NCI-H345 (cell line): ENCODE data around the gene ARPP19.
A peak's percentile ranks its signal among the peaks of the same experiment; 100 is the strongest.
"Not testable (repeated sequence)": the region's sequence is repeated elsewhere in the genome, so short reads cannot be mapped to it uniquely, and the experiment has no call there.

Experiments
- DNase-seq: peaks from one replicate; lab custom pipeline; 2025; lab: John Stamatoyannopoulos, UW

The ARPP19 gene, protein sequence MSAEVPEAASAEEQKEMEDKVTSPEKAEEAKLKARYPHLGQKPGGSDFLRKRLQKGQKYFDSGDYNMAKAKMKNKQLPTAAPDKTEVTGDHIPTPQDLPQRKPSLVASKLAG

DNA sequence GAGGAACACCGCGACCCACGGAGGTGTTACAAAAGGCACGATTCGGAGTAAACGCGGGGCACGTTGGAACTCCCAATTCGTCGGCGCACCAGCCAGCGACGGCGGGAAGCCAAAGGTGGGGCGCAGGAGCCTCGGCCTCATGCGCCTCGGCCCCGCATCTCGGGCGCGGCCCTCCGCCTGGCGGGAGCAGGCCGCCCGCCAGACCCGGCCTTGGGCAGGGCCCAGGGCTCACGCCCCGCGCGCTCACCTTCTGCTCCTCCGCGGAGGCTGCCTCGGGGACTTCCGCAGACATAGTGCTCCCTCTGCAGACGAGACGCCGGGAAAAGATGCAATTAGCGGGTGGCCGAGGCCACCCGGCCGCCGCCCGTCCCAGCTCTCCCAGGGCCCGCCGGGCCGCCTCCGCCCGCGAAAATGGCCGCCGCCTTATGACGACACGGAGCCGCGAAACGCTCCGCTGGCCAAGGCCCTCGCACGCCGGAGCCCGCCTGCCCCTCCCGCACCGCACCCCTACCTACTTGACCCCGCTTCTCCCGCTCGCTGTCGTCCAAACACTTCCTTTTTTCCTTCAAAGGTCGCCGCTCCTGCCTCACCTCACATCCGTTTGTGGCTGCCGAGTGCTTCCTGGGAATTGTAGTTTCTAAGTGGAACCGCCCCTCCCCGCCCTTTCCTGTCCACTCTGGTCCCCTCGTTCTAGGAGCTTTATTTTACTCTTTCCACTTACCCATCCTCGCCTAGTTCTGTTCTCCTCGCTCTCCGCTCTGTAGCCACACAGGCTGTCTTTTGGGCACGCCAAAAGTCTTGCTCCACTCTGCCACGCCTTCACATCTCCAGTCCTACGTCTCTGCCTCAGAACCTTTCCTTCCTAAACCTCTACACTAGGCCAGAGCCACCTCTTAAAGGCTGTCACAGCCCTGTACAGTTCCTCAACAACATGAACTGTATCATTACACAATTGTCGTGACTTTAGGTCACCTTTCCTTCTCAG is at the start of gene ARPP19:
TSS of gene ARPP19 (minus strand) at position 430 of the 985 bp plus-strand sequence. CDS start at position 292, 138 bp downstream.
- DNase-seq: peak; percentile 88

DNA sequence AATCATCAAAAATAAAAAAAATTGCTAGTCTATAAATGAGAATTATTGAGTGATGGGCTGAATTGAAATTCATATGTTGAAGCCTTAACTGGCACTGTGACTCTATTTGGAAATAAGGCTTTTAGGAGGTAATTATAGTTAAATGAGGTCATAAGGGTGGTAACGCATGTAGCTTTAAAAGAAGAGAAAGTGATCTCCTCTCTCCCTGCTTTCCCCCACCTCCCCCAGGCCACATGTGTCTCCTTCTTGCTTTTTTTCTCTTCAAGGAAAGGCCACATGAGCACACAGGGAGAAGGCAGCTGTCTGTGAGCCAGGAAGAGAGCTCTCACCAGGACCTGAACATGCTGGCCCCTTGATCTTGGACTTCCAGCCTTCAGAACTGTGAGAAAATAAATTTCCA is 48.2 kb upstream of the ARPP19 start:
- DNase-seq: no peak

GRCh38 chr15:52615302-52615701 is 46.5 kb upstream of the ARPP19 start:
- DNase-seq: no peak

- no peak for DNase-seq
Measured at GRCh38 chr15:52609593-52609992, 40.8 kb upstream of the ARPP19 start.

GRCh38 chr15:52584414-52584813 is 15.6 kb upstream of the ARPP19 start:
- no peak for DNase-seq

GRCh38 chr15:52579852-52580251 is 11.0 kb upstream of the ARPP19 start:
- DNase-seq: no peak

DNA sequence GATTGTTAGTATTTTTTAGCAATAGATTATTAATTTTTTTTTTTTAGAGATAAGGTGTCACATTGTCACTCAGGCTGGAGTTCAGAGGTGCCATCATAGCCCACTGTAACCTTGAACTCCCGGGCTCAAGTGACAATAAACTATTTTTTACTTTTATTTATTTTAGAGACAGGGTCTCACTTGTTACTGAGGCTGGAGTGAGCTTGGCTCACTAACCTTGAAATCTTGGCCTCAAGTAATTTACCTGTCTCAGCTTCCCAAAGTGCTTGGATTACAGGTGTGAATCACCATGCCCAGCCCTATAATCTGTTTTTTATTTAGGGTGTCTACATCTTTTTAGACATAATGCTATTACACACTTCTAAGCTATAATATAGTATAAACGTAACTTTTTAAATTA is 7.9 kb upstream of the ARPP19 start:
- no peak for DNase-seq

- DNase-seq: not testable (repeated sequence)
Measured at GRCh38 chr15:52575573-52575972, 6.7 kb upstream of the ARPP19 start.

- DNase-seq: no peak
Measured at GRCh38 chr15:52575072-52575471, 6.2 kb upstream of the ARPP19 start.

GRCh38 chr15:52574623-52575022 is 5.8 kb upstream of the ARPP19 start:
- DNase-seq: not testable (repeated sequence)

DNA sequence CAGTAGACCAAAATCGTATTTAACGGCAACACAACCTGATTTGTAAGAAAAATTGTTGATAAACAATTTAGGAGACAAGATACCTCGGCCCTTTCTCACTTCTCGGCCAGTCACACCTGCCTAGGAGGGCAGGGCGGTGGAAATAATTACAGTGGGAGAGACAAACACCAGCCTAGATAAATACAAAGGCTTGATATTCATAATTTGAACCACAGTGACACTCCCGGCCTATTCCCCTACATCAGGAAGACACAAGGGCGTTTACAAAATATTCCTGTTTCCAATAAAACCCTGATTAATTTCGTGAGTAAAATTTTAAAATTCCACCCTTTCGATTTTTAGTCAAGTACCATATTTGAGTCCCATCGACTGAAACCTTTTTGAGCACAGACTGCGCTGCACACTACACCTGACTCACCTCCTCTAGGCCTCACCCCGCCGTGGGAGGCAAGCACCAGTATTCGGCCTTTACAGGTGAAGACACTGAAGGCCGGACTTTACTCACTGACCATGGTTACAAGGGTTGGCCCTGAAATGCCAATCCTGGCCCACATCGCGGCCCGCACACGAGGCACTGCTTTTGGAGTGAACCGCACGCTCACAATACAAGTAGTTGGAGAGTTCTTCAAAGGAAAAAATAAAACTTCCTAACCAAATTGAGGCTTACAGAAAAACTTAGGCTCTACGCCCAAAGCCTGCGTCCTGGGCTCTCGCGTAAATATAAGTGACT is 794 bp downstream of the ARPP19 start:
- DNase-seq: peak; percentile 3

DNA sequence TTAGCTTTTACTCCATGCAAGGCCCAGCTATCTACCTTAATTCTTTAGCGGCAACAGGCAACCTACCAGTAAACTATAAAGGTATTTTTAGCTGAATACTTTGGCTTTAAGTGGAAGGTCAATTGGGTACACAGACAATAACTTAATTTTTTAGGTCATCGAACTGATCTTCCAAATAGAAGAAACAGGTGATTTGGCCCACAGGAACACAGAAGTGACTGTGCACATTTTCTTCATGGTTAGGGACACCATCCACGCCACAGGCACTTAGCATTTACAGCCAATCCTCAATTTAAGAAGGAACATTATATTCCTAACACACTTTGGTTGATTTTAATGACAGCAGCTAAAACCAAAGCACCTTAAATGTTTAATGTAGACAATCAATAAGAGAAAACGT is 1.9 kb downstream of the ARPP19 start:
- DNase-seq: no peak

- not testable (repeated sequence) for DNase-seq
Measured at GRCh38 chr15:52565417-52566358, 3.1 kb downstream of the ARPP19 start.

- DNase-seq: no peak
Measured at GRCh38 chr15:52563501-52564060, 5.2 kb downstream of the ARPP19 start.

DNA sequence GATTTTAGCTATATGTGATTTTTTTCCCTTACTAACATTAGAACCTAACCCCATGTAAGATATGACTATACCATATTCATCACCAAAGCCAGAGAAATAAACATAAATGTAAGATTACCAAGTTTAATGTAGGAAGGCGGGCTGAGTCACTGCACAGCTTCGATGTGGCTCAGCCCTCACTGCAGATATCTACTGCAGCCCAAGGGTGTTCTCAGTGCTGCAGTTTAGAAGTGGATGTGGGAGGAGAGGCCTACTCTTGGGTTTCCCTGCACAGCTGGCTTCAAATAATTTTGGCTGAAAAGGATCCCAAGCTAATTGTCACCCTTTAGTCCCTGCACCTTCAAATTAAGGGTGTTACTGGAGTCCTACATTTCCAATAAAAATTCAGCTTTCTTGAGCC is 9.3 kb downstream of the ARPP19 start:
- DNase-seq: no peak

DNA sequence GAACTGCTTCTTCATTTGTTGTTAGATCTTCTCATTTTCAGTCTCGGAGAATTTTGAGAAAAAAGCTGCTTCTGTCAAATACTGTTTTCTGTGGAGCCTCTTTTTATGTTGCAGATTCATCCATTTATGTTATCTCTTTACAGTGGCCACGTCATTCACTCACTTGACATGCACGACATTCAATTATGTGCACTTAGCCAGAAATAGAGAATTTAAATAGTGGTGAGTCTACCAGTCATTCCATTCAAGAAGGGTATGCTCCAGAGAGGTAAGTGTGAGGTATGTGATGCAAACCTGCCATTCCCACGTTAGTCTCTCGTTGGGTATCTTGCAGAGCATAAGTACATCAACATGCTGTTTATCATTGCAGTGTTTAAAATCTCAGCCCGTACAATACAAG is 9.8 kb downstream of the ARPP19 start:
- DNase-seq: no peak

DNA sequence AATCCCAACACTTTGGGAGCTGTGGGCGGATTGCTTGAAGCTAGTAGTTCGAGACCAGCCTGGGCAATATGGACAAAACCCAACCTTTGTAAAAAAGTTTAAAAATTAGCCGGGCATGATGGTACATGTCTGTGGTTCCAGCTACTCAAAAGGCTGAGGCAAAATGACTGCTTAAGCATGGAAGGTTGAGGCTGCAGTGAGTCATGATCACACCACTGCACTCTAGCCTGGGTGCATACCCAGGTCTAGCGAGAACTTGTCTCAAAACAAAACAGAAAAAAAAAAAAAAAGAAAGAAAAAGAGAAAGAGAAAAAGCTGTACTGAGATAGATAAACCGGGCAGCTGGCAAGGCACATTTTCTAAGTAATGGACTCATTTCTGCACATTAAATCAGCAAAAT is 10.6 kb downstream of the ARPP19 start:
- DNase-seq: no peak

- DNase-seq: no peak
Measured at GRCh38 chr15:52557274-52557641, 11.6 kb downstream of the ARPP19 start.

GRCh38 chr15:52556524-52557273 is 12.1 kb downstream of the ARPP19 start:
- no peak for DNase-seq

DNA sequence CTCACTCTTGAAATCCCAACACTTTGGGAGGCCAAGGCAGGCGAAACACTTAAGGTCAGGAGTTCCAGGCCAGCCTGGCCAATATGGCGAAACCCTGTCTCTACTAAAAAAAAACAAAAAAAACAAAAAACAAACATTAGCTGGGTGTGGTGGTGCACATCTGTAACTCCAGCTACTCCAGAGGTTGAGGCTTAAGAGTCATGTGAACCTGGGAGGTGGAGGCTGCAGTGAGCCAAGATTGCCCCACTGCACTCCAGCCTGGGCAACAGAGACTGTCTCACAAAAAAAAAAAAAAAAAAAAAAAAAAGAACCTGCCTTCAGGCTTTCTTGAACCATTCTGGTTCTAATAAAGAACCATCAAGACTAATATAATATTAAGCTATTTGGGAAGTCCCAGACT is 16.5 kb downstream of the ARPP19 start:
- no peak for DNase-seq

DNA sequence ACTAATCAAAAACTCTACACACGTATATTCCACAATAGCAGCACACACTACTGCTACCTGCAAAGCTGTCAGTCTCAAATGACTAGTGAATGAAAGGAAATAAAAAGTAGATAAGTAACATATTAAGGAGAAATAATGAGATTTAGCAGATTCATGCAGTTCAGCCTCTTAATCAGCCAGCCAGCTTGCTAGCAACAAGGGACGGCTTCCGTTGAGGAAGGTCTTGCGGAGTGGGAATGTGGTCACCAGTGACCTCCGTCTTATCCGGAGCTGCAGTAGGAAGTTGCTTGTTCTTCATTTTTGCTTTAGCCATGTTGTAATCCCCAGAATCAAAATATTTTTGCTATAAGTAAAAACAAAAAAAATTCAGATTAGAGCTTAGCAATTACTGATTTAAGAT is 17.1 kb downstream of the ARPP19 start:
- no peak for DNase-seq
